GM10266 (cell line): ENCODE measurements around the gene PCDH12.

ENCODE experiments used
- DNase-seq: peaks from one replicate; pipeline ENCODE4 v3.0.0; 2012; ENCODE audit errors: extremely low spot score
- CTCF ChIP-seq: IDR thresholded peaks from 2 replicates; pipeline ENCODE4 v1.5.1; 2012; ENCODE audit warnings: mild to moderate bottlenecking, low read depth; ENCODE audit not compliant: control insufficient read depth, insufficient read depth; ENCODE audit errors: missing control alignments

PCDH12 gene

GRCh38 chr5:141935538-141935937, 22.5 kb downstream of the PCDH12 start:
- TF ChIP-seq CTCF = no peak
- DNase-seq = no peak

- TF ChIP-seq CTCF = no peak
- DNase-seq = no peak
Observed at GRCh38 chr5:141934099-141934844, 23.7 kb downstream of the PCDH12 start.

GRCh38 chr5:141933151-141933550, 24.9 kb downstream of the PCDH12 start:
- no peak for DNase-seq
- no peak for TF ChIP-seq CTCF

- DNase-seq = no peak
- no peak for TF ChIP-seq CTCF
Observed at GRCh38 chr5:141931694-141932093, 26.3 kb downstream of the PCDH12 start.

GRCh38 chr5:141929398-141930058, 28.5 kb downstream of the PCDH12 start:
- no peak for DNase-seq
- no peak for TF ChIP-seq CTCF

- TF ChIP-seq CTCF = no peak
- DNase-seq = no peak
Observed at GRCh38 chr5:141928051-141928450, 30.0 kb downstream of the PCDH12 start.

- TF ChIP-seq CTCF = no peak
- DNase-seq = no peak
Observed at GRCh38 chr5:141926434-141926833, 31.6 kb downstream of the PCDH12 start.
